Umbilical cord (tissue), 2 donors: ENCODE measurements around the gene GSN. TPM values are rescaled to one million over a fixed set of nuclear protein-coding genes. Genes with fewer than 3 reads are reported as not detected.
"Not testable (repeated sequence)": the region's sequence is repeated elsewhere in the genome, so short reads cannot be mapped to it uniquely, and the experiment has no call there.

ENCODE experiments used
- DNase-seq: peaks from one replicate; pipeline ENCODE4 v3.0.0-alpha.2; 2015; ENCODE audit warnings: low spot score
- total RNA-seq: library from RNA; depleted of rRNA; stranded (reverse); fragments of >200 nt; gene quantifications from one replicate; pipeline ENCODE4 v1.2.3, GENCODE V29; 2014; ENCODE audit warnings: low replicate concordance; ENCODE audit not compliant: insufficient read depth

Gene GSN
- total RNA-seq, 1 donor from 2014 or later = 421 TPM

GRCh38 chr9:121286973-121287741 lies 19.2 kb downstream of the GSN start:
- DNase-seq = peak; percentile 97

- DNase-seq = peak; percentile 40
Measured at GRCh38 chr9:121288673-121289025, 20.7 kb downstream of the GSN start.

- DNase-seq = peak; percentile 97
Measured at GRCh38 chr9:121289026-121289771, 21.2 kb downstream of the GSN start.

- peak; percentile 59 for DNase-seq
Measured at GRCh38 chr9:121289772-121290370, 21.9 kb downstream of the GSN start.

GRCh38 chr9:121291536-121291935 lies 23.6 kb downstream of the GSN start:
- not testable (repeated sequence) for DNase-seq

GRCh38 chr9:121292051-121292450 lies 24.1 kb downstream of the GSN start:
- no peak for DNase-seq

GRCh38 chr9:121292801-121293241 lies 24.9 kb downstream of the GSN start:
- no peak for DNase-seq

GRCh38 chr9:121294151-121294743 lies 26.3 kb downstream of the GSN start:
- DNase-seq = no peak

GRCh38 chr9:121294866-121295661 lies 27.1 kb downstream of the GSN start:
- DNase-seq = no peak

GRCh38 chr9:121295662-121296191 lies 27.8 kb downstream of the GSN start:
- no peak for DNase-seq

GRCh38 chr9:121296213-121297127 lies 28.5 kb downstream of the GSN start:
- no peak for DNase-seq

GRCh38 chr9:121297389-121297788 lies 29.4 kb downstream of the GSN start:
- DNase-seq = no peak

- no peak for DNase-seq
Measured at GRCh38 chr9:121298016-121298538, 30.1 kb downstream of the GSN start.

- DNase-seq = peak; percentile 44
Measured at GRCh38 chr9:121298689-121299466, 30.9 kb downstream of the GSN start.

GRCh38 chr9:121299467-121300282 lies 31.7 kb downstream of the GSN start:
- DNase-seq = peak; percentile 74

- DNase-seq = no peak
Measured at GRCh38 chr9:121300283-121301119, 32.5 kb downstream of the GSN start.

GRCh38 chr9:121301881-121302286 lies 33.9 kb downstream of the GSN start:
- no peak for DNase-seq
